HCT116 (cell line): ENCODE measurements around the gene BACH1. TPM values are rescaled to one million over a fixed set of nuclear protein-coding genes. Genes with fewer than 3 reads are reported as not detected.

Experiments
- ATAC-seq: fragments of 200-7000 bp; cut with Tn5 transposase; 2 replicates; pipeline ENCODE4 v1.9.1; 2020; ENCODE audit warnings: mild to moderate bottlenecking, moderate library complexity
- BruUV-seq: library from RNA; stranded (reverse); fragments of 400-500 nt; replicated peaks from 2 replicates; lab custom pipeline; 2021; lab: Mats Ljungman, UMichigan
- CTCF ChIA-PET: fragments of 300-600 bp; sonication (Branson Sonifier 250); formaldehyde crosslinking; loops from one replicate; lab custom pipeline; 2021; ENCODE audit warnings: antibody characterized with exemption; lab: Charles Lee
- POLR2A ChIA-PET: fragments of 300-600, 350-600 bp; sonication (Branson Sonifier 250); formaldehyde crosslinking; loops from one replicate; lab custom pipeline; 2021; ENCODE audit warnings: antibody characterized with exemption; lab: Charles Lee
- RAD21 ChIA-PET, 2 experiments: fragments of 300-600 bp; sonication (Branson Sonifier 250); formaldehyde crosslinking; loops; one replicate each; lab custom pipeline; 2023; ENCODE audit warnings: low total read pairs in 2 of 2; ENCODE audit not compliant: uncharacterized antibody in 2 of 2, unreplicated experiment in 2 of 2, low non-redundant PET in 1 of 2; lab: Charles Lee
- DNase-seq: peaks from one replicate; pipeline ENCODE4 v3.0.0-alpha.2; 2010; ENCODE audit warnings: low read depth, low spot score
- H2AFZ ChIP-seq: fragments of 200-600 bp; shearing (Covaris generic), sonication (generic); 2 replicates; pipeline ENCODE4 v1.6.1; 2017; ENCODE audit warnings: low read depth, mixed run types, mixed read lengths, antibody characterized with exemption, low read length; ENCODE audit not compliant: poor library complexity, severe bottlenecking
- H3K27ac ChIP-seq: 2 replicates; pipeline ENCODE4 v1.5.1; 2012; ENCODE audit warnings: low read depth, low read length
- H3K27me3 ChIP-seq: fragments of 200-600 bp; sonication (generic); 2 replicates; pipeline ENCODE4 v1.6.1; 2016; ENCODE audit warnings: mixed run types, low read length, mixed read lengths; ENCODE audit not compliant: insufficient read depth
- H3K36me3 ChIP-seq, 2 experiments: fragments of 200-500 bp in 1 of 2; fragments of 200-600 bp in 1 of 2; sonication (Bioruptor generic) in 1 of 2; sonication (generic) in 1 of 2; 2 replicates each; pipeline versions ENCODE4 v1.5.1 to v1.6.1; 2014 to 2016; ENCODE audit warnings: low read length in 2 of 2, inconsistent platforms in 1 of 2, mixed read lengths in 1 of 2, mixed run types in 1 of 2; ENCODE audit not compliant: insufficient read depth in 2 of 2, control insufficient read depth in 1 of 2
- H3K4me1 ChIP-seq, 2 experiments: fragments of 200-600 bp in 1 of 2; sonication (generic) in 1 of 2; 2 replicates each; pipeline versions ENCODE4 v1.5.1 to v1.6.1; 2012 to 2017; ENCODE audit warnings: low read length in 2 of 2, inconsistent platforms in 1 of 2, mild to moderate bottlenecking in 1 of 2, mixed read lengths in 1 of 2, mixed run types in 1 of 2, moderate library complexity in 1 of 2; ENCODE audit not compliant: insufficient read depth in 2 of 2, control insufficient read depth in 1 of 2
- H3K4me2 ChIP-seq: fragments of 200-600 bp; sonication (generic); 2 replicates; pipeline ENCODE4 v1.6.1; 2017; ENCODE audit warnings: mixed run types, low read length, mixed read lengths
- H3K4me3 ChIP-seq, 2 experiments: fragments of 200-600 bp in 1 of 2; sonication (generic) in 1 of 2; replicated peaks in 1 of 2; 2 replicates each; pipeline ENCODE4 v1.5.1; 2011 to 2016; ENCODE audit warnings: low read length in 2 of 2, control low read depth in 1 of 2, low read depth in 1 of 2, mild to moderate bottlenecking in 1 of 2, mixed read lengths in 1 of 2, mixed run types in 1 of 2
- H3K79me2 ChIP-seq: fragments of 200-600 bp; sonication (generic); 2 replicates; pipeline ENCODE4 v1.6.1; 2017; ENCODE audit warnings: mild to moderate bottlenecking, mixed run types, low read length, moderate library complexity, mixed read lengths; ENCODE audit not compliant: insufficient read depth
- H3K9ac ChIP-seq: fragments of 200-600 bp; sonication (generic); 2 replicates; pipeline ENCODE4 v1.6.1; 2016; ENCODE audit warnings: low read length, mixed read lengths
- H3K9me2 ChIP-seq: fragments of 200-600 bp; sonication (generic), shearing (Covaris generic); 2 replicates; pipeline ENCODE4 v1.6.1; 2017; ENCODE audit warnings: mixed run types, mild to moderate bottlenecking, moderate library complexity; ENCODE audit not compliant: insufficient read depth
- H3K9me3 ChIP-seq, 2 experiments: fragments of 200-500 bp in 1 of 2; fragments of 200-600 bp in 1 of 2; sonication (Bioruptor generic) in 1 of 2; sonication (generic) in 1 of 2; 2 replicates each; pipeline ENCODE4 v1.6.1; 2014 to 2017; ENCODE audit warnings: low read length in 2 of 2, mixed read lengths in 2 of 2, inconsistent platforms in 1 of 2, low read depth in 1 of 2, mild to moderate bottlenecking in 1 of 2, mixed run types in 1 of 2, moderate library complexity in 1 of 2; ENCODE audit not compliant: control insufficient read depth in 1 of 2, insufficient read depth in 1 of 2
- H4K20me1 ChIP-seq: fragments of 200-600 bp; sonication (generic), shearing (Covaris generic); 2 replicates; pipeline ENCODE4 v1.6.1; 2017; ENCODE audit warnings: mixed run types, mild to moderate bottlenecking, moderate library complexity; ENCODE audit not compliant: insufficient read depth
- CEBPB ChIP-seq: IDR thresholded peaks from 2 replicates; pipeline ENCODE4 v1.6.1; 2012; ENCODE audit warnings: low read depth
- ELF1 ChIP-seq: IDR thresholded peaks from 2 replicates; pipeline ENCODE4 v1.6.1; 2012; ENCODE audit warnings: low read depth, borderline replicate concordance
- FOSL1 ChIP-seq: IDR thresholded peaks from 2 replicates; pipeline ENCODE4 v1.6.1; 2012; ENCODE audit warnings: low read depth
- POLR2A ChIP-seq: IDR thresholded peaks from 2 replicates; pipeline ENCODE4 v1.7.0; 2011; ENCODE audit warnings: borderline replicate concordance; ENCODE audit not compliant: insufficient read depth, insufficient read length; ENCODE audit errors: extremely low read depth
- POLR2AphosphoS5 ChIP-seq: IDR thresholded peaks from 2 replicates; pipeline ENCODE4 v1.6.1; 2011; ENCODE audit warnings: mild to moderate bottlenecking, low read depth, low read length, moderate library complexity
- RAD21 ChIP-seq: IDR thresholded peaks from 2 replicates; pipeline ENCODE4 v1.6.1; 2012; ENCODE audit warnings: low read depth, mild to moderate bottlenecking
- SP1 ChIP-seq: IDR thresholded peaks from 2 replicates; pipeline ENCODE4 v1.6.1; 2012; ENCODE audit warnings: low read depth
- SRF ChIP-seq: IDR thresholded peaks from 2 replicates; pipeline ENCODE4 v1.6.1; 2012; ENCODE audit warnings: low read depth
- TCF7L2 ChIP-seq: IDR thresholded peaks from 2 replicates; pipeline ENCODE4 v1.7.0; 2011; ENCODE audit warnings: borderline replicate concordance, inconsistent platforms; ENCODE audit not compliant: insufficient read depth, insufficient read length; ENCODE audit errors: extremely low read depth
- YY1 ChIP-seq: IDR thresholded peaks from 2 replicates; pipeline ENCODE4 v1.6.1; 2011; ENCODE audit warnings: low read length, low read depth, moderate library complexity, mild to moderate bottlenecking; ENCODE audit not compliant: insufficient replicate concordance; ENCODE audit errors: extremely low read depth
- intact Hi-C: fragments of 100-400 bp; cut with micrococcal nuclease; formaldehyde crosslinking; loops from 2 replicates; pipeline ENCODE4 v1.10.0; 2022
- total RNA-seq: library from RNA; stranded (reverse); gene quantifications from one replicate; pipeline ENCODE4 v1.2.1, GENCODE V29; 2021; ENCODE audit not compliant: unreplicated experiment
- TF ChIP-seq, protein P1 (sequence below): IDR thresholded peaks from 2 replicates; pipeline ENCODE4 v1.6.1; 2012; ENCODE audit warnings: low read depth
- TF ChIP-seq, protein P2 (sequence below): IDR thresholded peaks from 2 replicates; pipeline ENCODE4 v1.6.1; 2011; ENCODE audit warnings: mild to moderate bottlenecking, low read length, moderate library complexity; ENCODE audit not compliant: insufficient replicate concordance; ENCODE audit errors: extremely low read depth
- TF ChIP-seq, protein P3 (sequence below): IDR thresholded peaks from 2 replicates; pipeline ENCODE4 v1.6.1; 2012
- TF ChIP-seq, protein P4 (sequence below), 3 experiments: fragments of 200-600 bp in 1 of 3; sonication (generic) in 1 of 3; IDR thresholded peaks in 2 of 3; conservative IDR thresholded peaks in 1 of 3; 2 replicates each; pipeline ENCODE4 v1.5.1; 2012 to 2017; ENCODE audit warnings: low read depth in 2 of 3, low read length in 2 of 3, antibody characterized with exemption in 1 of 3, borderline replicate concordance in 1 of 3, control low read depth in 1 of 3, mild to moderate bottlenecking in 1 of 3, mixed read lengths in 1 of 3, mixed run types in 1 of 3, moderate library complexity in 1 of 3; ENCODE audit not compliant: insufficient read depth in 1 of 3

The BACH1 gene
- total RNA-seq, 1 experiment from 2014 or later = 28.4 TPM

DNA sequence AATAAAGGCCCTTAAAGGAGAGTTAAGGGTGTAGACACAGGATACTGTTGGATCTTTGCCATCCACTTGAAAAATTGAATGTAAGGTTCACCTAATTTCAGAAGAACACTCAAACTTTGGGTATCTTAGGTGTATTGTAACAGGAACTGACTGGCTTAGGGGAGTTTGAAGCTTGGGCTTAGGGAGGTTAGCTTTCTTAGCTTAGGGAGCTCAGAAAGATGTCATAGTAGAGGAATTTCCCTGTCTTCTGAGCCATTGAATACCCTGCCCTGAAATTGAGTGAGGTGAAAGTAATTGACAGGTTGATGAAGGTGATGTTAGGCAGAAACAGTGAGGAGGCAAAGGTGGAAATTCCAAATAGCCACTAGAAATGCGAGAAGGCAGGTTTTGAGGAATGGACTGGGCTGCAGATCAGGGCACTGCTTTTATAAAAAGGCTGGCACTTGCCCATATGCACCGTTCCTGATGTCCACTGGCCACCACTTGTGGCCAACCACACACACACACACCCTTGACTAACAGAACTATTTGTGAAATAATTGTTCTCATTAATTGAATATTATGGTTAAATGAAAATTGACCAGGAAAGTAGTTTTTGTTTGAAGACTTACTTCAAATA, 16.5 kb downstream of the BACH1 start:
- ChIA-PET POLR2A (interaction anchor here (1.0 to 3.2 kb wide), 2 partner anchors 15 to 196 kb away, joined by 4 to 12 read pairs; partner anchors contain the start of gene BACH1), CTCF (no interaction called here), RAD21 (no interaction called here)
- Histone ChIP-seq H3K27ac (no peak overlapping the region), H3K79me2 (peaks cover 100% of the 10 kb centered on the region), H3K4me3 (no peak overlapping the region), H2AFZ (no peak overlapping the region), H4K20me1 (no peaks in the 10 kb centered on the region), H3K4me1 (peaks cover 0 to 3% of the 10 kb centered on the region in 2 experiments; a peak in 1 of 4 replicates), H3K9ac (no peak overlapping the region), H3K9me3 (no peaks in the 10 kb centered on the region), H3K36me3 (no peaks in the 10 kb centered on the region), H3K4me2 (no peak overlapping the region), H3K9me2 (no peaks in the 10 kb centered on the region), H3K27me3 (no peaks in the 10 kb centered on the region)
- DNase-seq (no peak), ATAC-seq (no peak)
- no TSS peak for BruUV-seq
- TF ChIP-seq, protein P1, sequence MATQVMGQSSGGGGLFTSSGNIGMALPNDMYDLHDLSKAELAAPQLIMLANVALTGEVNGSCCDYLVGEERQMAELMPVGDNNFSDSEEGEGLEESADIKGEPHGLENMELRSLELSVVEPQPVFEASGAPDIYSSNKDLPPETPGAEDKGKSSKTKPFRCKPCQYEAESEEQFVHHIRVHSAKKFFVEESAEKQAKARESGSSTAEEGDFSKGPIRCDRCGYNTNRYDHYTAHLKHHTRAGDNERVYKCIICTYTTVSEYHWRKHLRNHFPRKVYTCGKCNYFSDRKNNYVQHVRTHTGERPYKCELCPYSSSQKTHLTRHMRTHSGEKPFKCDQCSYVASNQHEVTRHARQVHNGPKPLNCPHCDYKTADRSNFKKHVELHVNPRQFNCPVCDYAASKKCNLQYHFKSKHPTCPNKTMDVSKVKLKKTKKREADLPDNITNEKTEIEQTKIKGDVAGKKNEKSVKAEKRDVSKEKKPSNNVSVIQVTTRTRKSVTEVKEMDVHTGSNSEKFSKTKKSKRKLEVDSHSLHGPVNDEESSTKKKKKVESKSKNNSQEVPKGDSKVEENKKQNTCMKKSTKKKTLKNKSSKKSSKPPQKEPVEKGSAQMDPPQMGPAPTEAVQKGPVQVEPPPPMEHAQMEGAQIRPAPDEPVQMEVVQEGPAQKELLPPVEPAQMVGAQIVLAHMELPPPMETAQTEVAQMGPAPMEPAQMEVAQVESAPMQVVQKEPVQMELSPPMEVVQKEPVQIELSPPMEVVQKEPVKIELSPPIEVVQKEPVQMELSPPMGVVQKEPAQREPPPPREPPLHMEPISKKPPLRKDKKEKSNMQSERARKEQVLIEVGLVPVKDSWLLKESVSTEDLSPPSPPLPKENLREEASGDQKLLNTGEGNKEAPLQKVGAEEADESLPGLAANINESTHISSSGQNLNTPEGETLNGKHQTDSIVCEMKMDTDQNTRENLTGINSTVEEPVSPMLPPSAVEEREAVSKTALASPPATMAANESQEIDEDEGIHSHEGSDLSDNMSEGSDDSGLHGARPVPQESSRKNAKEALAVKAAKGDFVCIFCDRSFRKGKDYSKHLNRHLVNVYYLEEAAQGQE = no peak
- TF ChIP-seq RAD21 = no peak
- no peak for TF ChIP-seq SRF
- no peak for TF ChIP-seq ELF1
- TF ChIP-seq YY1 = no peak
- TF ChIP-seq TCF7L2 = no peak
- TF ChIP-seq CEBPB = no peak
- TF ChIP-seq, protein P2, sequence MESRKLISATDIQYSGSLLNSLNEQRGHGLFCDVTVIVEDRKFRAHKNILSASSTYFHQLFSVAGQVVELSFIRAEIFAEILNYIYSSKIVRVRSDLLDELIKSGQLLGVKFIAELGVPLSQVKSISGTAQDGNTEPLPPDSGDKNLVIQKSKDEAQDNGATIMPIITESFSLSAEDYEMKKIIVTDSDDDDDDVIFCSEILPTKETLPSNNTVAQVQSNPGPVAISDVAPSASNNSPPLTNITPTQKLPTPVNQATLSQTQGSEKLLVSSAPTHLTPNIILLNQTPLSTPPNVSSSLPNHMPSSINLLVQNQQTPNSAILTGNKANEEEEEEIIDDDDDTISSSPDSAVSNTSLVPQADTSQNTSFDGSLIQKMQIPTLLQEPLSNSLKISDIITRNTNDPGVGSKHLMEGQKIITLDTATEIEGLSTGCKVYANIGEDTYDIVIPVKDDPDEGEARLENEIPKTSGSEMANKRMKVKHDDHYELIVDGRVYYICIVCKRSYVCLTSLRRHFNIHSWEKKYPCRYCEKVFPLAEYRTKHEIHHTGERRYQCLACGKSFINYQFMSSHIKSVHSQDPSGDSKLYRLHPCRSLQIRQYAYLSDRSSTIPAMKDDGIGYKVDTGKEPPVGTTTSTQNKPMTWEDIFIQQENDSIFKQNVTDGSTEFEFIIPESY = no peak
- TF ChIP-seq POLR2AphosphoS5 = no peak
- TF ChIP-seq POLR2A = no peak
- TF ChIP-seq FOSL1 = no peak
- no peak for TF ChIP-seq SP1
- TF ChIP-seq, protein P3, sequence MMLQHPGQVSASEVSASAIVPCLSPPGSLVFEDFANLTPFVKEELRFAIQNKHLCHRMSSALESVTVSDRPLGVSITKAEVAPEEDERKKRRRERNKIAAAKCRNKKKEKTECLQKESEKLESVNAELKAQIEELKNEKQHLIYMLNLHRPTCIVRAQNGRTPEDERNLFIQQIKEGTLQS = no peak
- TF ChIP-seq, protein P4, sequence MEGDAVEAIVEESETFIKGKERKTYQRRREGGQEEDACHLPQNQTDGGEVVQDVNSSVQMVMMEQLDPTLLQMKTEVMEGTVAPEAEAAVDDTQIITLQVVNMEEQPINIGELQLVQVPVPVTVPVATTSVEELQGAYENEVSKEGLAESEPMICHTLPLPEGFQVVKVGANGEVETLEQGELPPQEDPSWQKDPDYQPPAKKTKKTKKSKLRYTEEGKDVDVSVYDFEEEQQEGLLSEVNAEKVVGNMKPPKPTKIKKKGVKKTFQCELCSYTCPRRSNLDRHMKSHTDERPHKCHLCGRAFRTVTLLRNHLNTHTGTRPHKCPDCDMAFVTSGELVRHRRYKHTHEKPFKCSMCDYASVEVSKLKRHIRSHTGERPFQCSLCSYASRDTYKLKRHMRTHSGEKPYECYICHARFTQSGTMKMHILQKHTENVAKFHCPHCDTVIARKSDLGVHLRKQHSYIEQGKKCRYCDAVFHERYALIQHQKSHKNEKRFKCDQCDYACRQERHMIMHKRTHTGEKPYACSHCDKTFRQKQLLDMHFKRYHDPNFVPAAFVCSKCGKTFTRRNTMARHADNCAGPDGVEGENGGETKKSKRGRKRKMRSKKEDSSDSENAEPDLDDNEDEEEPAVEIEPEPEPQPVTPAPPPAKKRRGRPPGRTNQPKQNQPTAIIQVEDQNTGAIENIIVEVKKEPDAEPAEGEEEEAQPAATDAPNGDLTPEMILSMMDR (IDR thresholded peaks at IDR 0.05 in 2 of 3, conservative IDR thresholded peaks at IDR 0.05 in 1 of 3; ENCODE audit: borderline replicate concordance in 1 of 3, insufficient read depth in 1 of 3, low read depth in 2 of 3, low read length in 2 of 3) = no peak
- intact Hi-C loops = no loop called here
